Measurements from ENCODE around the gene PTPRK.
"Not testable (repeated sequence)": the region's sequence is repeated elsewhere in the genome, so short reads cannot be mapped to it uniquely, and the experiment has no call there.

The PTPRK gene

GRCh38 chr6:127933852-127934840 is 586.3 kb downstream of the PTPRK start:
- Histone ChIP-seq H3K9me2 (ENCODE audit: low read depth, low read length) (no peaks in the 10 kb centered on the region), H3K4me1 (ENCODE audit: insufficient read depth, low read length, severe bottlenecking) (no peaks in the 10 kb centered on the region), H3K4me2 (ENCODE audit: low read length) (no peak overlapping the region), H4K20me1 (ENCODE audit: insufficient read depth, low read length) (no peaks in the 10 kb centered on the region), H3F3A (ENCODE audit: insufficient read depth, low read length) (no peaks in the 10 kb centered on the region), H3K9me3 (ENCODE audit: low read length) (peaks cover 2% of the 10 kb centered on the region; the same call in 1 of the 2 replicates), H3K27ac (ENCODE audit: low read depth, low read length, poor library complexity, severe bottlenecking) (no peak overlapping the region), H3K27me3 (ENCODE audit: insufficient read depth, low read length) (no peaks in the 10 kb centered on the region), H3K36me3 (ENCODE audit: insufficient read depth, low read length) (no peaks in the 10 kb centered on the region), H3K79me2 (ENCODE audit: insufficient read depth, low read length) (no peaks in the 10 kb centered on the region), H3K9ac (ENCODE audit: low read length) (no peak overlapping the region), H3K4me3 (ENCODE audit: low read depth, low read length, poor library complexity, severe bottlenecking) (no peak overlapping the region), H2AFZ (ENCODE audit: low read length) (no peak overlapping the region)
- TF ChIP-seq CTCF (IDR thresholded peaks at IDR 0.05; ENCODE audit: low read length) (no peak), EZH2 (IDR thresholded peaks at IDR 0.05; ENCODE audit: borderline replicate concordance, low read length) (no peak)

- no peak for TF ChIP-seq CTCF (IDR thresholded peaks at IDR 0.05; ENCODE audit: low read length)
- no peak for TF ChIP-seq EZH2 (IDR thresholded peaks at IDR 0.05; ENCODE audit: borderline replicate concordance, low read length)
- Histone ChIP-seq H3K27me3 (ENCODE audit: insufficient read depth, low read length) (no peaks in the 10 kb centered on the region), H3K9ac (ENCODE audit: low read length) (no peak overlapping the region), H3K4me1 (ENCODE audit: insufficient read depth, low read length, severe bottlenecking) (no peaks in the 10 kb centered on the region), H3K4me3 (ENCODE audit: low read depth, low read length, poor library complexity, severe bottlenecking) (no peak overlapping the region), H4K20me1 (ENCODE audit: insufficient read depth, low read length) (no peaks in the 10 kb centered on the region), H3K27ac (ENCODE audit: low read depth, low read length, poor library complexity, severe bottlenecking) (no peak overlapping the region), H2AFZ (ENCODE audit: low read length) (no peak overlapping the region), H3K9me2 (ENCODE audit: low read depth, low read length) (no peaks in the 10 kb centered on the region), H3F3A (ENCODE audit: insufficient read depth, low read length) (no peaks in the 10 kb centered on the region), H3K9me3 (ENCODE audit: low read length) (peaks cover 2% of the 10 kb centered on the region; the same call in 1 of the 2 replicates), H3K4me2 (ENCODE audit: low read length) (no peak overlapping the region), H3K79me2 (ENCODE audit: insufficient read depth, low read length) (no peaks in the 10 kb centered on the region), H3K36me3 (ENCODE audit: insufficient read depth, low read length) (no peaks in the 10 kb centered on the region)
Observed at GRCh38 chr6:127933137-127933536, 587.3 kb downstream of the PTPRK start.

- Histone ChIP-seq H3K79me2 (ENCODE audit: insufficient read depth, low read length) (no peaks in the 10 kb centered on the region), H3F3A (ENCODE audit: insufficient read depth, low read length) (no peaks in the 10 kb centered on the region), H3K36me3 (ENCODE audit: insufficient read depth, low read length) (no peaks in the 10 kb centered on the region), H3K4me3 (ENCODE audit: low read depth, low read length, poor library complexity, severe bottlenecking) (no peak overlapping the region), H3K4me1 (ENCODE audit: insufficient read depth, low read length, severe bottlenecking) (no peaks in the 10 kb centered on the region), H3K4me2 (ENCODE audit: low read length) (no peak overlapping the region), H3K27ac (ENCODE audit: low read depth, low read length, poor library complexity, severe bottlenecking) (no peak overlapping the region), H3K9me2 (ENCODE audit: low read depth, low read length) (no peaks in the 10 kb centered on the region), H2AFZ (ENCODE audit: low read length) (no peak overlapping the region), H3K9me3 (ENCODE audit: low read length) (peaks cover 2% of the 10 kb centered on the region; the same call in 1 of the 2 replicates), H3K27me3 (ENCODE audit: insufficient read depth, low read length) (no peaks in the 10 kb centered on the region), H3K9ac (ENCODE audit: low read length) (no peak overlapping the region), H4K20me1 (ENCODE audit: insufficient read depth, low read length) (no peaks in the 10 kb centered on the region)
- TF ChIP-seq CTCF (IDR thresholded peaks at IDR 0.05; ENCODE audit: low read length), result no peak
- TF ChIP-seq EZH2 (IDR thresholded peaks at IDR 0.05; ENCODE audit: borderline replicate concordance, low read length), result no peak
Observed at GRCh38 chr6:127932708-127933107, 587.7 kb downstream of the PTPRK start.

DNA sequence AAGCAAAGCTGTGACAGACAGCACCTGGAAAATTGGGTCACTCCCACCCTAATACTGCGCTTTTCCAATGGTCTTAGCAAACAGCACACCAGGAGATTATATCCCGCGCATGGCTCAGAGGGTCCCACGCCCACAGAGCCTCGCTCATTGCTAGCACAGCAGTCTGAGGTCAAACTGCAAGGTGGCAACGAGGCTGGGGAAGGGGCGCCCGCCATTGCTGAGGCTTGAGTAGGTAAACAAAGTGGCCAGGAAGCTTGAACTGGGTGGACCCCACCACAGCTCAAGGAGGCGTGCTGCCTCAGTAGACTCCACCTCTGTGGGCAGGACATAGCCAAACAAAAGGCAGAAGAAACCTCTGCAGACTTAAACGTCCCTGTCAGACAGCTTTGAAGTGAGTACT is 594.0 kb downstream of the PTPRK start:
- not testable (repeated sequence) for H3K4me3 ChIP-seq (ENCODE audit: low read depth, low read length, poor library complexity, severe bottlenecking); H3K36me3 ChIP-seq (ENCODE audit: insufficient read depth, low read length); H3F3A ChIP-seq (ENCODE audit: insufficient read depth, low read length); H3K9me3 ChIP-seq (ENCODE audit: low read length); H3K9ac ChIP-seq (ENCODE audit: low read length); H3K4me2 ChIP-seq (ENCODE audit: low read length); H3K9me2 ChIP-seq (ENCODE audit: low read depth, low read length); H2AFZ ChIP-seq (ENCODE audit: low read length); H3K27me3 ChIP-seq (ENCODE audit: insufficient read depth, low read length); H3K27ac ChIP-seq (ENCODE audit: low read depth, low read length, poor library complexity, severe bottlenecking); H3K79me2 ChIP-seq (ENCODE audit: insufficient read depth, low read length); H4K20me1 ChIP-seq (ENCODE audit: insufficient read depth, low read length); H3K4me1 ChIP-seq (ENCODE audit: insufficient read depth, low read length, severe bottlenecking)
